HG03159 (cell line): ENCODE measurements around the gene ARL17B.
"Not testable (repeated sequence)": the region's sequence is repeated elsewhere in the genome, so short reads cannot be mapped to it uniquely, and the experiment has no call there.

Source experiments
- ATAC-seq: cut with Tn5 transposase; IDR thresholded peaks from one replicate; pipeline ENCODE4 v1.9.1; 2021; ENCODE audit warnings: mild to moderate bottlenecking, moderate library complexity; ENCODE audit not compliant: unreplicated experiment

The ARL17B gene

DNA sequence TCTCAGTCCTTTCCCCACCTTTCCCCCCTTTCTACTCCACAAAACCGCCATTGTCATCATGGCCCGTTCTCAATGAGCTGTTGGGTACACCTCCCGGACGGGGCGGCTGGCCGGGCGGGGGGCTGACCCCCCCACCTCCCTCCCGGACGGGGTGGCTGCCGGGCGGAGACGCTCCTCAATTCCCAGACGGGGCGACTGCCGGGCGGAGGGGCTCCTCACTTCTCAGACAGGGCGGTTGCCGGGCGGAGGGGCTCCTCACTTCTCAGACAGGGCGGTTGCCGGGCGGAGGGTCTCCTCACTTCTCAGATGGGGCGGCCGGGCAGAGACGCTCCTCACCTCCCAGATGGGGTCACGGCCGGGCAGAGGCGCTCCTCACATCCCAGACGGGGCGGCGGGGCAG lies 108.8 kb downstream of the ARL17B start:
- not testable (repeated sequence) for ATAC-seq

DNA sequence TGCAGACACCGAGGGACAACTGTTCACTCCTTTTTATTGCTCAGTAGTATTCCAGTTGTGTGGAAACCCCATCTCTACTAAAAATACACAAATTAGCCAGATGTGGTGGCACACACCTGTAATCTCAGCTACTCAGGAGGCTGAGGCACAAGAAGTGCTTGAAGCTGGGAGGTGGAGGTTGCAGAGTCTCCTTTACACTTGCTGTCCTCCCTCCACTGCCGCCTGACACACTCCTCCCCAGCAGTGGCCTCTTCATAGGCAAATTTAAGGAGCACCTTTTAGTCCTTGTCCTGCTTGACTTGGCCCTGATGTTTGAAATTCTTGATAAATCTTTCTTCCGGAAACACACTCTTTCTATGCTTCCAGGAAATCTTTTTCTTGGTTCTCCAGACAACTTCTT lies 112.4 kb downstream of the ARL17B start:
- not testable (repeated sequence) for ATAC-seq

DNA sequence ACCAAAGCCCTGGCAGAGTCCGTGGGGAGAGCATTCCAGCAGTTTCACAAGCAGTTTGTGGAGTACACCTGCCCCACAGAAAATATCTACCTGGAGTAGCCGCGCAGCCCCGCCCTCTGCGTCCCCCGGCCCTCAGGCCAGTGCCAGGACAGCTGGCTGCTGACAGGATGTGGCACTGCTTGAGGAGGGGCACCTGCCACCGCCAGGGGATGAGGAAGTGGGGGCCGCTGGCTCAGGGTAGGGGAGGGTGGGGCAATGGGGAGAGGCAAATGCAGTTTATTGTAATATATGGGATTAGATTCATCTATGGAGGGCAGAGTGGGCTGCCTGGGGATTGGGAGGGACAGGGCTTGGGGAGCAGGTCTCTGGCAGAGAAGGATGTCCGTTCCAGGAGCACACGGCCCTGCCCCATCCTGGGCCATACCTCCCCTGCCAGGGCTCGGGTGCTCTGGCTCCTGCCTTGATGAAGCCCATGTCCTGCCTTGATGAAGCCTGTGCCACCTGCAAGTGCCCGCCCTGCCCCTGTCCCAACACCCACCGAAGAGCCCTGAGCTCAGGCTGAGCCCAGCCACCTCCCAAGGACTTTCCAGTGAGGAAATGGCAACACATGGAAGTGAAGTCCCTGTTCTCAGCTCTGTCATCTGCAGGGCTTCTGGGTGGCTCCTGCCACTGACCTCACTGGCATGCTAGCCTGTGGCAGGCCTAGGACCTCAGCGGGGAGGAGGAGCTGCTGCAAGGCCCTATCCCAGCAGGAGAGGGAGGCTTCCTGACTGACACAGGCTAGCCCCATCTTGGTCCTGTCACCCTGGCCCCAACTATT lies 116.4 kb downstream of the ARL17B start:
- not testable (repeated sequence) for ATAC-seq

DNA sequence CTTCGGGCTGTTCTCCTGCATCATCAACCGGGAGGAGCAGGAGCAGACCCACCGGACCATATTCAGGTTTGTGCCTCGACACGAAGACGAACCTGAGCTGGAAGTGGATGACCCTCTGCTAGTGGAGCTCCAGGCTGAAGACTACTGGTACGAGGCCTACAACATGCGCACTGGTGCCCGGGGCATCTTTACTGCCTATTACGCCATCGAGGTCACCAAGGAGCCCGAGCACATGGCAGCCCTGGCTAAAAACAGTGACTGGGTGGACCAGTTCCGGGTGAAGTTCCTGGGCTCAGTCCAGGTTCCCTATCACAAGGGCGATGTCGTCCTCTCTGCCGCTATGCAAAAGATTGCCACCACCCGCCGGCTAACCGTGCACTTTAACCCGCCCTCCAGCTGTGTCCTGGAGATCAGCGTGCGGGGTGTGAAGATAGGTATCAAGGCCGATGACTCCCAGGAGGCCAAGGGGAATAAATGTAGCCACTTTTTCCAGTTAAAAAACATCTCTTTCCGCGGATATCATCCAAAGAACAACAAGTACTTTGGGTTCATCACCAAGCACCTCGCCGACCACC lies 117.1 kb downstream of the ARL17B start:
- not testable (repeated sequence) for ATAC-seq

DNA sequence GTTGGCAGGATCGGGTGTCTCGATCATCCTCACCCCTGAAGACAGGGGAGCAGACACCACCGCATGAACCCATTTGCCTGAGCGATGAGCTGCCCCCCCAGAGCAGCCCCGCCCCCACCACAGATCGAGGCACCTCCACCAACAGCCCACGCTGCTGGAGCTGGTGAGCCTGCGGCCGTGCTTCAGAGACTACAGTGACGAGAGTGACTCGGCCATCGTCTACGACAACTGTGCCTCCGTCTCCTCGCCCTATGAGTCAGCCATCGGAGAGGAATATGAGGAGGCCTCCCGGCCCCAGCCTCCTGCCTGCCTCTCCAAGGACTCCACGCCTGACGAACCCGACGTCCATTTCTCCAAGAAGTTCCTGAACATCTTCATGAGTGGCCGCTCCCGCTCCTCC lies 117.6 kb downstream of the ARL17B start:
- not testable (repeated sequence) for ATAC-seq

DNA sequence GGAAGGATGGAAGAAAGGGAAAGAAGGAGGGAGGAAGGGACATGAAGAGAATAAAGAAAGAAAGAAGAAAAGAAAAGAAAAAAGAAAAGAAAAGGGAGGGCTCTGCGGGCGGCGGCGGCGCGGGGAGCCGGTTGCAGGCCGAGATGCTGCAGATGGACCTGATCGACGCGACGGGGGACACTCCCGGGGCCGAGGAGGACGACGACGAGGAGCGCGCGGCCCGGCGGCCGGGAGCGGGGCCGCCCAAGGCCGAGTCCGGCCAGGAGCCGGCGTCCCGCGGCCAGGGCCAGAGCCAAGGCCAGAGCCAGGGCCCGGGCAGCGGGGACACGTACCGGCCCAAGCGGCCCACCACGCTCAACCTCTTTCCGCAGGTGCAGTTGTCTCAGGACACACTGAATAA lies 118.1 kb downstream of the ARL17B start:
- not testable (repeated sequence) for ATAC-seq

DNA sequence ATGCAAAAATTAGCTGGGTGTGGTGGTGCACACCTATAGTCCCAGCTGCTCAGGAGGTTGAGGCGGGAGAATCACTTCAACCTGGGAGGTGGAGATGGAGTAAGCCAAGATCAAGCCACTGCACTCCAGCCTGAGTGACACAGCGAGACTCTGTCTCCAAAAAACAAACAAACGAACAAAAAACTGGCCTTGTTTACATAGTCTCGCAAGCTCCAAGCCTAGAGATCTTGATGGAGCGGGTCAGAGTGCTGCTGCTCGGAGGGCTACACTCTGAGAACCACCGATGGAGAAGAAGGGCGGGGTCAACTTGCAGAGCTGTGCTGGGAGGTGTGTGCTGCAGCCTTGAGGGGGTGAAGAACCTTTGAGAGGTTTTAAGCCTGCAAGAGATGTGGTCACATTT lies 130.2 kb downstream of the ARL17B start:
- ATAC-seq: not testable (repeated sequence)

DNA sequence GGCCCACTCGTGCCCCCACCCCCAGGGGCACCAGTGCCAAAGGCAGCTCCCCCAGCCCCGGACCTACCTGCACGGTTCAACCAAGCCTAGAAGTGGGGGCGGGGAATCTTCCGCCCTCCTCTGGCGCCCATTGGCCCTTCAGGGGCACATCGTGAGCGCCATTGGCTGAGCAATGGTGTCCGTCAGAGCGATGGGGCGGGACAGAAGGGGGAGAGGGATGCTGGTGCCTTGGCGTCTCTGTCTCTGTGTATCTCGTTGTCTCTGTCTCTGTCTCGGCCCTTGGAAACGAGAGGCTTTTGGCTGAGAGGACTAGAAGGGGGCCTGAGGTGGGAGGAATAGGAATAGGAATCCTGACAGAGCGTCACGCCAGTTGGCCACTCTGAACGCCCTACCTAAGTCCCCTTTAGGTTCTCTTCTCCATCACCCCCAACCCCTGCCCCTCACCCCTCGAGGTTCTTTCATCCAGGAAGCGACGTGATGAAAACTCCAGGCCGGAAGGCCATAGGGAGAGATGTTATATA lies 136.2 kb downstream of the ARL17B start:
- ATAC-seq: peak; percentile 99

DNA sequence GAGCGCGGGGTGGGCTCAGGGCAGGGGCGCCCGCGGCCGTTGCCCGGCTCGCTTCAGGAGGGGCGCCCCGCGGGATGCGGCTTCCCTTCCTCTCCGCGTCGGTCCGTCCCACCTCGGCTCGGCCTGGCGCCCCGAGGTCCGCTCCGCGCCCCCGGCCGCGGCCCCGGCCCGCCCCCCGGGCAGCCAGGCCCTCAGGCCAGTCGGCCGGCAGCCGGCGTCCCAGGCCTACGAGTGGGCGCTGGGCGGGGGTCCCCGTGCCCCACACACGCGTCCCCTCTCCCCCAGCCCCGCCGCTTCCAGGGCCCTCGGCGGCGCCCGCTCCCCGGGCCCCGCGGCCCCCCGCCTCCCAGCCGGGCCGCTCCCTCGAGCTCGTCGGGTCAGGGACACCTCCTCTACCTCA lies 136.7 kb downstream of the ARL17B start:
- ATAC-seq: peak; percentile 45
